ENCODE data around the gene EIF3M.

GRCh38 chr11:32575070-32575469 lies 8.6 kb upstream of the EIF3M start:
- TF ChIP-seq POLR2A (IDR thresholded peaks at IDR 0.05; ENCODE audit: low read depth), result no peak
- TF ChIP-seq EP300 (IDR thresholded peaks at IDR 0.05), result no peak
